DMS53 (cell line): ENCODE data around the gene ZNF831.

Experiments used
- DNase-seq: peaks from one replicate; lab custom pipeline; 2025; lab: John Stamatoyannopoulos, UW

ZNF831 gene

DNA sequence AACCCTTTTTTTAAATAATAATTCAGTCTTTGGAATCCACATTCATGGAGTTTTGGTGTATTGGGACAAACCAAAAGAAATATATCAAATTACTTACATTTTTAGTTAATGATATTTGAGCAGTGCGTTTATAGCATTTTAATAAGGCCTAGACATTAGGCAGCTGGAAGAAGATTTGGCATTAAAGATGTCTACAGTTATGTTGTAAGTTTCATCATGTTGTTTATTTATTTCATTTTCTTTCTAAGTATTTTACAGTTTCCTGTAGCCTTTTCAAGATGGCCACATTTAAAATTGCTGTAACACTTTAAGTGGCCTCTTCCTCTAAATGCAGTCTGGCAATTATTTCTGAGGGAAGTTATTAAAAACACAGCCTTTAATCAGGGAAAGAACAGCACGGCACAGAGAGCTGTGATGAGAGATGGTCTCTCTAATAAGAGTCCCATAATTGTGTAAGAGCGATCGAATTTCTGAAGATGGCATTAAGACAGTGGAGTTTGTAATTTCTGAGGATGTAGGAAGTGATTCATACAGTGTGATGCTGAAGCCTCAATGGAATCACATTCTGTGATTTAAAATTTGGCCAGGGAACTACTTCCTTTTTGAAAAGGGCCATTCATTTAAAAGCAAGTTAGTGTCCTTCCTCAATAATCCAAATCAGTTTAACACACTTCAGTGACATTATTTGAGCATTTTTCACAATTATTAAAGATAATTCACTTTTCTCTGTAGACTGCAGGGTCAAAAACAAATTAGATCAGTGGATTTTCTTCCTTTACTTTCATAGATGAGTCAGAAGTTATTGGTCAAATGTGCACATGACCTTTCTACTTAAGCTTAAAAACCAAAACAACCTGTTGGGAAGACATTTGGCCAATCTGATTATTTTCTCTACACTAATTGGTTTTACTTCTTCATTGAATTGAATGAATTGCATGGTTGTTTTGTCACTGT, 84.4 kb downstream of the ZNF831 start:
- DNase-seq = no peak

DNA sequence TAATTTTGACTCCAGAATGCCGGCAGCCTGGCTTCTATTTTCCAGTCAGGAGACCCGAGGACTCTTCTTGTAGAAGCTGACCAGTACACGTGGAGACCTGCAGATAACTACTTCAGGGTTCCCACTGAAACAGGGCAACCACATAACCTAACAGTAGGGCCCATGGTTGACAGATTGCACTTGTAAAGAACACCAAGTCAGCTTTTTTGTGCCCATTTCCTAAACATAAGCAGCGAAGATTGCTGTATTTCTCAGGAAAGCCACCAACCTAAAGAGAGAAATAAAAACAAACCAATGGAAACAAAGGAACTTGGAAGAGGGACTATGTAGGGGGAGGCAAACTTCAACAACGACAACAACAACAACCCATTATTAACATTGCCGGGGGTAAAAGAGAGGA, 86.7 kb downstream of the ZNF831 start:
- DNase-seq = no peak

DNA sequence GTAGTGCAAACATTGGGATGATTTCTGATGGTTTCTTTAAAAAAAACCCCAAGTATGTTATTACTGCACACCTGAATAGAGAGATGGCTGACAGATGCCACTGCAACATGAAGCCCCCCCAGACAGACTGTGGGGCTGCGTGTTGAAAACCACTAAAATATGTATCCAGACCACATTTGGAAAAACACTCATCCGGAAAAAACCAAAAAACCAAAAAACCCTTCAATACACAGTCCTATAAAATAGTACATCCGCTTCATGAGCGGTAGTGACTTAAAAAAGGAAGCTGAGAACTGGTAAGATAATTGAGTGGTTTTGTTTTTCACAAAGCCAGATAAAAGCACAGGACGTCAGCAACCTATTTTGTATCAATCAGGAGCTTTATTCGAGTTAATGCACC, 89.7 kb downstream of the ZNF831 start:
- no peak for DNase-seq

DNA sequence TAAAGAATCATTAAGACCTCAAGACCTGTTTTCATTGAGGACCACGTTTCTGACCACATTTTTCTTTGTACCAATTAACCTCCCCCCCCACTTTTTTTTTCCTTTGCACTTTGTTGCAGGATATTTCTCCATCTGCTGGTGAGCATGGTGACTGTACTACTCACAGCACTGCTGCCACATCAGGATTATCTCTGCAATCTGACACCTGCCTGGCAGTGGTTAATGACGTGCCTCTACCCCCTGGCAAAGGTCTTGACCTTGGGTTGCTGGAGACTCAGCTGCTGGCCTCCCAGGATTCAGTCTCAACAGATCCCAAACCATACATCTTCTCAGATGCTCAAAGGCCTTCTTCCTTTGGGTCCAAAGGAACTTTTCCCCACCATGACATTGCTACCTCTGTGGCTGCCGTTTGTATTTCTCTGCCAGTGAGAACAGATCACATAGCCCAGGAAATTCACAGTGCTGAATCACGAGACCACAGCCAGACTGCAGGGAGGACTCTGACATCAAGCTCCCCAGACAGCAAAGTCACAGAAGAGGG, 90.2 kb downstream of the ZNF831 start:
- DNase-seq = no peak

DNA sequence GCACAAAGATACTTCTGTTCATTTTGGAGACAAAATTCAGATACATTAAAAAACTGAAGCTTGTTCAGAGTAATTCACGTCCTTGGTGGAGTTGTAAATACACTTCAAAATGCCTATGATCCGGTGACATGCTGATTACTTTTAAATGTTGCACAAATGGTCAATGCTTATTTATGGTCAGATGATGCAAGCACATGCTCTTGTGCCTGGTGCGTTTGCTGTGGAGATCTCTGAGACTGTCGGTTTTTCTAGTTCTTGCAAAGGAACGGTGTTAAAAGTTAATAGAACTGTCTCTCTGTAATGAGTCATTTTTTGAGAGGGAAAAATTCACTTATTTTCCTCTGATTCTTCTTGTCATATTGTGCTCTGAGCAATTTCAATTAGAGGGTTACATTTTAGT, 91.6 kb downstream of the ZNF831 start:
- DNase-seq = no peak

DNA sequence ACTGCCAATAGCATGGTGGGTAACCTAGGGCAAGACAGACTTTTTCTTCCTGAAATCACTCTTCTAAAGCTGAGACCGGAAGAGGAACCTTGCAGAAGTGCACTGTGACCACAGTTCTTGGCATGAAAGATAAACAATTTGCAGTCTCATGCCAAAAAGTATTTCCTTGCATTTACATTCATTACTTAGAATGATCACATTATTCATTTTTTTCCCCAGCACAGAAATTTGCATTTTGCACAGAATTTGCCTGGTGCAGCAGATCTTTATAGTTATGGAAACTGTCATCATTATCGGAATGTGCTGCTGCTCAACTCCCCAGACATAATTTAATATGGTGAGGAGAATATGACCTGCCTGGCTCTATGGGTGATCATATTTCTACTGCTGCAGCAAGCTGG, 94.6 kb downstream of the ZNF831 start:
- no peak for DNase-seq

DNA sequence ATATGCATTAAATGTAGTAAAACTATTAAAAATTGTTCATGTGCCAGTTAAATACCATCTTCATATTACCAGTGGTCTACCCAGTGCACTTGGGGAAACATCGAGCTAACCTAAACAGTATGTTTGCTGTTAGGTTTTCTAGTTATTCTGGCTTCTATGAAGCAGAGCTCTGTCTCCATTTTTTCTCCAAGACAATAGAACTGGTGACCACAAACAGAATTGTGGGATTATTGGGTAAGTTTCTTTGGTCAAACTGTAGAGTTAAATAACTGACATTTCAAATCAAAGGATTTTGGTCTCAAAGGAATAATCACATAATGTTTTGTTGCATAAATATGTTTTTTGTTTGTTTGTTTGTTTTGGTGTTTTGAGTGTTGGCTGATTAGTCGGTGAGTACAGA, 96.3 kb downstream of the ZNF831 start:
- no peak for DNase-seq

DNA sequence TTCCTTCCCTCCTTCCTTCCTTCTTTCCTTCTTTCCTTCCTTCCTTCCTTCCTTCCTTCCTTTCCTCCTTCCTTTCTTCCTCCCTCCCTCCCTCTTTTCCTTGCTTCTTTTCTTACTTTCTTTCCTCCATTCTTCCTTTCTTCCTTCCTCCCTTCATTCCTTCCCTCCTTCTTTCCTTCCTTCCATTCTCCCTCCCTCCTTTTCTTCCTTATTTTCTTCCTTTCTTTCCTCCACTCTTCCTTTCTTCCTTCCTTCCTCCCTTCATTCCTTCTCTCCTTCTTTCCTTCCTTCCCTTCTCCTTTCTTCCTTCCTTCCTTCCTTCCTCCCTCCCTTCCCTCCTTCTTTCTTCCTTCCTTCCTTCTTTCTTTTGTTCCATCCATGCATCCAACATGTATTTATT, 101.7 kb downstream of the ZNF831 start:
- DNase-seq = no peak

DNA sequence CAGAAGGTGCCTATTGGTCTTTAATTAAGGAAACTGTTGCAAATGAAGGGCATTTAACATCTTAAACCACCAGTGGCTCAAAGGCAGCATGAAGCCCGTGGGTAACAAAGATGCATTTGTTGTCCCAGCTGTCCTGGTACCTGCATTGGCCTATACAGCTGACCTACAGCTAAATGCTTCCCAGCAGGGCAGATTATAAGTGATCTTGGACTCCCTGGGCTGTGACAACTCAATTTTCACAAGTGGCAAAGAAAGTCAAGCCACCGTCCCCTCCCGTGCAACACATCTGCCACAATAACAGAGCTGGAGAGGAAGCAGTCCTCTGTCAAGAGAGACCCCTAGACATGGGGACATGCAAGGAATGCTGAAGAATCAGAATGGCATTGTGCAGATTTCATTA, 105.2 kb downstream of the ZNF831 start:
- no peak for DNase-seq

DNA sequence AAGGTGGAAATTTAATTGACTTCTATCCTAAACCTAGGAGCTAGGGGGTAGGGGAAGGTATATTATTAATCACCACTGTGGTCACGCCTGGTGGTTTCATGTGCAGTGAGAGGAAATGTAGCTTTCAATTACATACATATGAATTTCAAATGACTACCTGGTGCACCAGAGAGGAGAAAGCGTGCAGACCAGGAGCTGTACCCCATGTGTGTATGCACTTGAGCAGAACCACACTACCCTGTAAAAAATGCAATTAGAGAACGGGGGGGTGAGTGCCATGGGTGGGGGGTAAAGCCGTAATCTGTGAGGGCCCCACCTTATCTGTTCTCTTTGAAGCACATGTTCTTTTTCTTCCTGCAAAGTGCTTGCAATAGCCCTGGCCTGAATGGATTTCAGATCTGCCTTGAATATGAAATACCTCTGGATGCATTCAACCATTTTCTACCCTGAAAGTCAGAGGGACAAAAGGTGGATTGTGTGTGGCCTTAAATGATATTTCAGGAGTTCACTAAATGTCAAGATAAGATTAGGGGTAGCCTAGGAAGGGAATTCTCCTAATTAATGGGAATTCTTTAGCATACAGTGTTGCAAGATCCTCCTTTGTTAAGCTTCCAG, 105.9 kb downstream of the ZNF831 start:
- no peak for DNase-seq

DNA sequence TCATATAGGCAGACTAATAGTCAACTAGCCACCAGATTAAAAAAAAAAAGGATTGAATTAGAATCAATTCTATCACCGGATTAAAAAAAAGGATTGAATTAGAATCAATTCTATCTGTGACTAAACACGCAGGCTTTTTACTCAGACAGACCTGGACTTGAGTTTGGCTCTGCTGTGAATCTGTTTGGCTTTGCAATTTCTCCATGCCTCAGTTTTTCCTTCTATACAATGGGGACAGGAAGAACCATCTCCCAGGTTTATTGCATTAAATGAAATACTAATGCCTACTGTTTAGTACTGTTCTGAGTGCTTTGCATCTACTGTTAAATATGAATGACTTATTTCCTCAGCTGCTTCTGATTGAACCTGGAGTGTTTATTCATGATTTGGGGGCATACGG, 106.8 kb downstream of the ZNF831 start:
- no peak for DNase-seq

DNA sequence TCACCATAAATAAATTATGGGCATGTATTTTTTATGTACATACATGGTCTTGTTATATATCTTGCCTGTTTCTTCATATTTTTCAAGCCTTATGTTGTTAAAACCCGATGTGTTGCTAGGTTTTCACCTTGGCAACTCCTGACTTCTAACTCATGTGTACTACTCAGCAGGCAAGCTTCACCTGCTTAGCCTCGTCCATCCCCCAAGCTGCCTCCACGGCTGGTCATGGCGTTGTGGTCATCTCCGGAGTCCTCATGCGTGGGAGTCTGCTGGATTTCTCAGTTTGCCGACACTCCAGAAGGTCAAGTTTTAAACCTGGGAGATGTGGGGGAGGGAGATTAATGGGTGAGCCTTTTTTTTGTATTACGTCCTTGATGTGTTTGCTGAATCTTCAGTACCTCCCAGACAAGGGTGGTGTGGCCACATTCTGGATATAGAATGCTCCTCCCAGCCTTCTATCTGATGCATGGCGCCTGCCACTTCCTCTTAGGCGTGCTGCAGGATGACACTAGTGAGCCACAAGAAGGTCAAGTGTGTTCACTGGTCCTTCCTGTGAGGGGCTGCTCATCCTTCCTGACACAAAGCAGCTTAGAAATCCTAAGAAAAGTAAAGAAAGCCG, 110.2 kb downstream of the ZNF831 start:
- DNase-seq = no peak

DNA sequence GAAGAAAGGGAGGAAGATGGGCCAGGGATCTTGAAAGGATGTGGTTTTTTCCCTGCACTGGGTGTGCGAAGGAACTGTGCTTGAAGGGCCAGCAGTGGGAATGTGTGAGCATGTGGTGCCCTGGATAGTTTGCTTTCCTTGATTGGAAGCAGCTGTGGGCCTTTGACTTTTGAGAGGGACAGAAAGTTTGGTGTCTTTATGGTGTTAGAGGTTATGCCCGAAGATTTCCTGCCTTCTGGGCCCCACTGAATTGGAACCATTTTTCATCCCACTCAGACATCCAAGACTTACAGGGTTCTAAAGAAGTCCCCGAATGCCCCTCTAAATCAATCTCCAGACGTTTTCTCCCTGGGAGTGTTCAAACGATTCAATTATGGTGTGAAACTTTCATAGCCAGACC, 113.3 kb downstream of the ZNF831 start:
- no peak for DNase-seq

DNA sequence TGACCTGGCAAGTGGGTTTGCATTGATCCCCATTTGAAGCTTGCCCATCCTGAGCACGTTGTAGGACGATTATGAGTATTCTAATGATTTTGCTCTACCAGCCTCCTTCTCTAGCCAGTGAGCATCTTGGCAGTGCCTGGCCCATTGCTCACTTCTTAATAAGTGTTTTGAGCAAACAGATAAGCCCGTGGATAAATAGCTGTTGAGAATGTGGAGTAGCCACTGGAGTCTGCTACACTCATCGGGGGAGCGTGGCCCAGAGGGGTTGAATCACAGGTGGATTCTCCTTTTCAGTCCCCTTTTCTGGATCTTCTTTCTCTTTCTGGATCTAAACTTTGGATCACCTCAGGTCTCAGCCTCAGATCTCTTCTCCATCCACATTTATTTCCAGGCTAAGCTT, 120.8 kb downstream of the ZNF831 start:
- DNase-seq = no peak

DNA sequence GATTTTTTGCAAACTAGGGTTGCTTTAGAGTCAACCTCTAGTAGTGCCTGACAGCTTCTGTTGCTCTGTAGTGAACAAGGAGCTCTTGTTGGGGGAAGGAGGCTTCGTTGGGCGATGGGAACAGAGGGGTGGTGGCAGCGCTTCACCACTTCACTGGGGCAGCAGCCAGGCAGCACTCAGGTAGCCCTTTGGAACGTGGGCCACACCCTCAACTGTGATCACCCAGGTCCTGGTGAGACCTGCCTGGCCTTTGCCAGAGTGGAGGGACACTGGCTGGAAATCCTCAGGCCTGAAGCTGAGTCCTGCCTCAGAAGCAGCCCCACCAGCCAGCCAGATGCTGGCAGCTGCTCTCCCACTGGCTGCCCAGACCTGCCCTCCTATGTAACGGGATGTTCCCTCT, 126.4 kb downstream of the ZNF831 start:
- DNase-seq = no peak

DNA sequence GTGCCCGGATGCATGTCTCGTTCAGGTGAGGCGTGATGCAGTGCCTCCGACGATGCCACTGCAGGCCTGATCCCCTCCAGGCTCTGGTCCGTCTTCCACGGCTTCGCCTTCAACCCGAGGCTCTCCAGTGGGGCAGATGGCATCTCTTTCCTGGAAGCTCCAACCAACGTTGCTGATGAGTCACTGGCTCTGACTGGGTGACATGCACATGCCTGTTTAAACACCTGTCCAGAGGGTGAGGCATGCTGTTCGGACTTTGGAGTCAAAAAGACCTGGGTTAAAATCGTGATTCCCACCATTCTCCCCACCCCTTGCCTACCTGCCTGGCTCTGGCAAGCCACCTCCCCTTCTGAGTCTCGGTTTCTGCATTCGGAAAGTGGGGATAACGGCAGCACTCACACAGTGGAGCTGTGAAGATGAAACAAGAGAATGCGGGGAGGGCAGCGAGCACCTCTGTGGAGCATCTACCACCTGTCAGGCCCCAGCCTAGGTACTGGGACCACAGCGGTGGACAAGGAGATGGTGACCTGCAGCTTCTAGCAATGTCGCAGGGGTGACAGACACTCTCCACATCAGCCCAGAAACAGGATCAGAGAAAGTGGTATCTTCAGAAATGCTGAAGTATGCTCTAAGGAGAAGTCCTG, 128.2 kb downstream of the ZNF831 start:
- DNase-seq = peak; percentile 41

DNA sequence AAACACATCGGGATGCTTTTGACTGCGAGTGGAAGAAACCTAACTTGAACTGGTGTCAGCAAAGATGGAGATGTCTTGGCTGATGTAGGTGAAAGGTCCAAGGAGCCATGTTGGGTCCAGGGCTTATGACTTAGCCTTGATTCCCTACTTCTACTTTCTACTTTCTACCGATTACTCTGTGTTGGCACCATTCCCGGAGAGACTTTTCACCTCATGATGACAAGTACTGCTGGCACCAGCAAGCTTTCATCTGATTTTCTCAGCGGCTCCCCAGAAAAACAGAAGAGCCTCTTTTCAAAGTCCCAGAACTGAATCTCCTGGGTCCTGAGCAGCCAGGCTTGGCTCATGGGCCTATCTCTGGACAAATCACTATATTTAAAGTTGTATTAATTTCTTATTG, 131.9 kb downstream of the ZNF831 start:
- DNase-seq = no peak

DNA sequence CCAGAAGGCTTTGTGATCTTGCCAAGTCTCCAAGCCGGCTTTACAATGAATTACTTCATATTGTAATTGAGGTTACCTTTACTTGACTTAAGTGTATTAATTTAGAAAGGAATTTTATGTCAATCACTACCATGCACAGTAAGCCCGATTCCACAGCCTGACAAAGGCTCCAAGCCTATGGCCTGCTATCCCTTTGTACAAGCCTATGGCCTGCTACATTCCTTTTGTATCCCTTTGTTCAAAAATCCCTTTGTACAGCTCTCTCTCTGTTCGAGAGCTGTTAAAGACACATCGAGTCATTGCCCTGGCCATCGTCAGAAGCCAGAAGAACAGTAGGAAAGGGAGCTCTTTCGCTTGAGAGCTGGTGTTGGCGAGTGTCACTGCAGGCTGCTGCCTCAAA, 134.1 kb downstream of the ZNF831 start:
- DNase-seq = no peak

DNA sequence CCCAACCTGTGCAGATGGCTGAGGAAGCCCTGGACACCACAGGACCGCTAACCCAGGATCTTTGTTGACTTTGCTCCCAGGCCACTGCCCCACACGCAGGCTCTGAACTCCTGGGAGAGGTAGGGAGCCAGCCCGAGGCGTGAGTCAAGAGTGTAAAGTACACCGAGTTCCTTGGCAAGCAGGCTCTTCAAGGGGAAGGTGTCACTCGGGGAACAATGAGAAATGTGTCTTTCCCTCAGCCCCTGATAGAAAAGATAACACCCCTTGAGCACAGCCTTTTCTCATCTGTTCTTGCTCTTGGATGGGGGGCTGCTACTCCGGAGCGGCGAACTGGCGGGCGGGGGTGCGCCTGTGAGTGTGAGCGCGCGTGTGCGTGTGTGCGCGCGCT, 136.3 kb downstream of the ZNF831 start:
- no peak for DNase-seq

DNA sequence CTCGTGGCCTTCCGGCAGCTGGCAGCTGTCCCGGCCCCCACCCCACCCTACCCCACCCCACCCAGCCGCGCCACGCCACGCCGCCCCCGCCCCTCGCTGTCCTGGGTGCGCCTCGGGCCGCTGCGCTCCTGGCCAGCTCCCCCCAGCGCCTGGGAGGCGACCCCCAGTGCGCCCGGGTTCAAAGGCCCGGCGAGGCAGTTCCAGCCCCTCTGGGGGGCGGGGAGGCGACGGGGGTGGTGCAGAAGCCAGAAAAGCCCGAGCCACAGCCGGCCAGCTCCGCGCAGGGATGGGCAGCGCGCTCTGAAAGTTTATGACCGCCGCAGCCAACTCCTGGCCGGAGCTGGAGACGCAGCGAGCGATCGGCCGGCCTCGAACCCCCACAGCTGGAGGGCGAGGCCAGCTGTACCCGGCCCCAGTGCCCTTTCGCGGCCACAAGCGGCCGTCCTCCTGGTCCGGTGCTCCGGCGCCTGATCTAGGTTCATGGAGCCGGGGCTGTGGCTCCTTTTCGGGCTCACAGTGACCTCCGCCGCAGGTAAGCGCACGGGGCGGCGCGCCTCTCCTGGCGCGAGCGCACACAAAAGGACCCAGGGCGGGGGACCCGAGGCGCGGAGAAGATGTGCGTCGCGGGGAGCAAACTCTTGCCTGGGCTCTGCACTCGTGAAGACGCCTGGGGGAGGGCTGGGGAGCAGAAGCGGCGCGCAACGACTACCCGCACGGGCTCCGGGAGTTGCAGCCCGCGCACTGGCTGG, 136.9 kb downstream of the ZNF831 start, which contains the start of gene EDN3:
Gene EDN3, plus strand, starts transcription at position 279 of the 749 bp plus-strand sequence. Its CDS starts 202 bp downstream, at position 481.
- DNase-seq = no peak

DNA sequence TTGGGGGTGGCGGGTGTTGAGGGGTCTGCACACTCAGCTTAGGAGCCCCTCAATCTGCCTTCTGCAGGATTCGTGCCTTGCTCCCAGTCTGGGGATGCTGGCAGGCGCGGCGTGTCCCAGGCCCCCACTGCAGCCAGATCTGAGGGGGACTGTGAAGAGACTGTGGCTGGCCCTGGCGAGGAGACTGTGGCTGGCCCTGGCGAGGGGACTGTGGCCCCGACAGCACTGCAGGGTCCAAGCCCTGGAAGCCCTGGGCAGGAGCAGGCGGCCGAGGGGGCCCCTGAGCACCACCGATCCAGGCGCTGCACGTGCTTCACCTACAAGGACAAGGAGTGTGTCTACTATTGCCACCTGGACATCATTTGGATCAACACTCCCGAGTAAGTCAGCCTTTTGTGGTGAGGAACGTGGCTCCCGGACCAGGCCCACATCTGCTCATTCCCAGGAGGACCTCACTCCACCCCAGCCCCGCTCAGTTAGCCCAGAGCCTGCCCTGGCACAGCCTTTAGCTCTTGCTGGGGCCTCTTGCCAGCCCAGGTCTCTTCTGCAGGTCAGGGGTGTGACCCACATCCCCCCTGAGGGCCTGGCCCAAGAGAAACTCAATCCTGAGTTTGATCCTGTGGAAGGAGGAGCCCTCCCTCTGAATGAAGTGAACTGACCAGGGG, 137.9 kb downstream of the ZNF831 start:
- no peak for DNase-seq
